Naive thymus-derived CD4-positive, alpha-beta T cell (primary cell): ENCODE data around the gene TM9SF4. TPM values are rescaled to one million over a fixed set of nuclear protein-coding genes. Genes with fewer than 3 reads are reported as not detected.

Experiments used
- ATAC-seq: fragments of 150-1000 bp; cut with Tn5 transposase; 2 replicates; pipeline ENCODE4 v1.10.0; 2021; ENCODE audit warnings: mild to moderate bottlenecking, moderate library complexity
- CTCF ChIA-PET: fragments of 350-600 bp; sonication (Branson Sonifier 250); formaldehyde crosslinking; loops from one replicate; lab custom pipeline; 2021; ENCODE audit warnings: antibody characterized with exemption; lab: Charles Lee
- POLR2A ChIA-PET: fragments of 350-600 bp; sonication (Branson Sonifier 250); formaldehyde crosslinking; loops from one replicate; lab custom pipeline; 2021; ENCODE audit warnings: antibody characterized with exemption, inconsistent platforms; lab: Charles Lee
- DNase-seq, 9 donors: peaks; one replicate each; pipeline versions ENCODE4 v3.0.0 to v3.0.0-alpha.2; 2020 to 2022; ENCODE audit warnings: mixed read lengths in 1 of 9
- H3K27ac ChIP-seq: one replicate; pipeline ENCODE4 v1.7.0; 2013; ENCODE audit warnings: mild to moderate bottlenecking, low read depth, low read length, moderate library complexity
- H3K27me3 ChIP-seq, 2 donors: one replicate each; pipeline ENCODE4 v1.7.0; 2013; ENCODE audit warnings: low read length in 2 of 2, mild to moderate bottlenecking in 2 of 2, moderate library complexity in 2 of 2; ENCODE audit not compliant: control insufficient read depth in 2 of 2, insufficient read depth in 2 of 2
- H3K36me3 ChIP-seq, 3 experiments: 1 replicate in 2 of 3; 2 replicates in 1 of 3; pipeline ENCODE4 v1.7.0; 2013; ENCODE audit warnings: low read length in 3 of 3, mild to moderate bottlenecking in 3 of 3, moderate library complexity in 1 of 3; ENCODE audit not compliant: insufficient read depth in 3 of 3, control insufficient read depth in 2 of 3
- H3K4me1 ChIP-seq, 2 donors: one replicate each; pipeline ENCODE4 v1.7.0; 2013; ENCODE audit warnings: low read length in 2 of 2, mild to moderate bottlenecking in 2 of 2, moderate library complexity in 1 of 2; ENCODE audit not compliant: control insufficient read depth in 2 of 2, insufficient read depth in 2 of 2
- H3K4me3 ChIP-seq: 2 replicates; pipeline ENCODE4 v1.7.0; 2013; ENCODE audit warnings: mild to moderate bottlenecking, low read length
- H3K9me3 ChIP-seq, 3 experiments: 1 replicate in 2 of 3; 2 replicates in 1 of 3; pipeline ENCODE4 v1.7.0; 2013; ENCODE audit warnings: low read length in 3 of 3; ENCODE audit not compliant: control insufficient read depth in 2 of 3
- H3K27ac Mint-ChIP-seq, 9 donors: one replicate each; pipeline ENCODE4 v1.8.0; 2020 to 2022; ENCODE audit warnings: mixed read lengths in 9 of 9, mild to moderate bottlenecking in 8 of 9, moderate library complexity in 5 of 9, inconsistent platforms in 2 of 9
- H3K27me3 Mint-ChIP-seq, 5 donors: one replicate each; pipeline ENCODE4 v1.8.0; 2021 to 2022; ENCODE audit warnings: mixed read lengths in 5 of 5, mild to moderate bottlenecking in 1 of 5
- H3K36me3 Mint-ChIP-seq, 5 donors: one replicate each; pipeline ENCODE4 v1.8.0; 2020 to 2022; ENCODE audit warnings: mixed read lengths in 5 of 5, mild to moderate bottlenecking in 3 of 5, inconsistent platforms in 1 of 5
- H3K4me1 Mint-ChIP-seq, 7 donors: one replicate each; pipeline ENCODE4 v1.8.0; 2020 to 2022; ENCODE audit warnings: mixed read lengths in 7 of 7, mild to moderate bottlenecking in 3 of 7, inconsistent platforms in 1 of 7
- H3K4me3 Mint-ChIP-seq, 10 donors: one replicate each; pipeline ENCODE4 v1.8.0; 2020 to 2022; ENCODE audit warnings: mild to moderate bottlenecking in 10 of 10, mixed read lengths in 10 of 10, moderate library complexity in 6 of 10, inconsistent platforms in 2 of 10
- H3K9me3 Mint-ChIP-seq, 11 donors: one replicate each; pipeline ENCODE4 v1.8.0; 2020 to 2022; ENCODE audit warnings: mixed read lengths in 11 of 11, mild to moderate bottlenecking in 4 of 11, inconsistent platforms in 1 of 11, moderate library complexity in 1 of 11
- intact Hi-C, 2 donors: fragments of 100-400 bp; cut with micrococcal nuclease; formaldehyde crosslinking; loops; one replicate each; pipeline ENCODE4 v1.15.1; 2023
- polyA plus RNA-seq, 2 donors: library from polyadenylated mRNA; unstranded; fragments of 300-500 nt; fragmentation: Illumina TruSeq; gene quantifications; one replicate each; pipeline ENCODE4 v1.2.3, GENCODE V29; 2021
- total RNA-seq, 6 experiments: library from RNA in 5 of 6; stranded (reverse) in 5 of 6; gene quantifications; 1 replicate in 5 of 6; 2 replicates in 1 of 6; pipeline ENCODE4 v1.2.3 and lab custom pipeline; 2021 to 2026

TM9SF4 gene
- total and polyA plus RNA-seq, 7 experiments from 2014 or later = 31.2 to 61.0 (median 41.5) TPM

DNA sequence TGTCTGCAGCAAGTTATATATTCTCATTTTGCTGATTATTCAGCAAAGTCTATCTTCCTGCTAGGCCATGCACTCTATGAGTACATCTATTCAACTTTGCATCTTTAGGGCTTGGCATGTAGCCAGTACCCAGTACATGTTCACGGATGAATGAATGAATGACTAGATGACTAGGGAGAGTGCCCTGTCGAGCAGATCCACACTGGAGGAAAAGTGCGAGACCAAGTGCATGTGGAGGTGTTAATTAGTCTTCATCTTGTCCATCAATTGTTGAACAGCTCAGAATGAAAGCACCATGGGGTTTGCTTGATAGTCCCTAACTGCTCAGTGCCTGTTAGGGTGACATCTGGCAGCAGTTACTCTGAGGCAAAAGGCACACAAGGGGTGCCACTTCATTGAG, 30.4 kb downstream of the TM9SF4 start:
- Mint-ChIP-seq H3K4me3 (no peak overlapping the region), H3K27ac (peak overlapping the region in 2 of 9 donors; percentile 17 to 80), H3K4me1 (peaks cover 0 to 24% (median 0%) of the 10 kb centered on the region in 7 donors), H3K9me3 (peaks cover 0 to 1% (median 0%) of the 10 kb centered on the region in 11 donors), H3K36me3 (peaks cover 19 to 66% (median 38%) of the 10 kb centered on the region in 5 donors), H3K27me3 (no peaks in the 10 kb centered on the region)
- no peaks in the 10 kb centered on the region for H3K27me3 ChIP-seq
- H3K4me1 ChIP-seq = no peaks in the 10 kb centered on the region
- ChIA-PET CTCF (no interaction called here), POLR2A (no interaction called here)
- DNase-seq (no peak), ATAC-seq (no peak)
- H3K4me3 ChIP-seq = no peak overlapping the region
- H3K9me3 ChIP-seq = no peaks in the 10 kb centered on the region
- peaks cover 8 to 95% (median 21%) of the 10 kb centered on the region in 3 experiments for H3K36me3 ChIP-seq
- H3K27ac ChIP-seq = no peak overlapping the region
- intact Hi-C loops = no loop called here

GRCh38 chr20:32140603-32141002, 31.1 kb downstream of the TM9SF4 start:
- no peak for ATAC-seq
- intact Hi-C loops = no loop called here
- ChIA-PET CTCF (no interaction called here), POLR2A (no interaction called here)
- Mint-ChIP-seq H3K4me3 (no peak overlapping the region), H3K27ac (no peak overlapping the region), H3K9me3 (peaks cover 0 to 1% (median 0%) of the 10 kb centered on the region in 11 donors), H3K4me1 (peaks cover 0 to 19% (median 0%) of the 10 kb centered on the region in 7 donors), H3K27me3 (no peaks in the 10 kb centered on the region), H3K36me3 (peaks cover 23 to 69% (median 45%) of the 10 kb centered on the region in 5 donors)
- Histone ChIP-seq H3K36me3 (peaks cover 8 to 98% (median 27%) of the 10 kb centered on the region in 3 experiments), H3K27ac (no peak overlapping the region), H3K27me3 (no peaks in the 10 kb centered on the region), H3K4me3 (no peak overlapping the region), H3K9me3 (no peaks in the 10 kb centered on the region), H3K4me1 (no peaks in the 10 kb centered on the region)
- DNase-seq = no peak

GRCh38 chr20:32141465-32141980, 32.0 kb downstream of the TM9SF4 start:
- ChIA-PET CTCF (no interaction called here), POLR2A (no interaction called here)
- H3K4me1 Mint-ChIP-seq = peaks cover 0 to 19% (median 0%) of the 10 kb centered on the region in 7 donors
- H3K36me3 Mint-ChIP-seq = peaks cover 29 to 78% (median 51%) of the 10 kb centered on the region in 5 donors
- H3K4me3 Mint-ChIP-seq = no peak overlapping the region
- Histone ChIP-seq H3K4me1 (no peaks in the 10 kb centered on the region), H3K36me3 (peaks cover 8 to 98% (median 35%) of the 10 kb centered on the region in 3 experiments), H3K27ac (no peak overlapping the region), H3K27me3 (no peaks in the 10 kb centered on the region), H3K4me3 (no peak overlapping the region), H3K9me3 (no peaks in the 10 kb centered on the region)
- H3K9me3 Mint-ChIP-seq = peaks cover 0 to 1% (median 0%) of the 10 kb centered on the region in 11 donors
- H3K27ac Mint-ChIP-seq = peak overlapping the region in 2 of 9 donors; percentile 47 to 53
- intact Hi-C loops = no loop called here
- no peak for DNase-seq
- no peaks in the 10 kb centered on the region for H3K27me3 Mint-ChIP-seq
- ATAC-seq = no peak

GRCh38 chr20:32142088-32142487, 32.6 kb downstream of the TM9SF4 start:
- Histone ChIP-seq H3K4me3 (no peak overlapping the region), H3K36me3 (peaks cover 8 to 98% (median 36%) of the 10 kb centered on the region in 3 experiments), H3K4me1 (no peaks in the 10 kb centered on the region), H3K27ac (no peak overlapping the region), H3K9me3 (no peaks in the 10 kb centered on the region), H3K27me3 (no peaks in the 10 kb centered on the region)
- H3K27me3 Mint-ChIP-seq = no peaks in the 10 kb centered on the region
- ChIA-PET CTCF (interaction anchor here (0.7 kb wide), 1 partner anchor 291 kb away, joined by 3 read pairs; no protein-coding TSS in a partner anchor), POLR2A (no interaction called here)
- peaks cover 0 to 19% (median 0%) of the 10 kb centered on the region in 7 donors for H3K4me1 Mint-ChIP-seq
- DNase-seq = no peak
- H3K36me3 Mint-ChIP-seq = peaks cover 28 to 83% (median 51%) of the 10 kb centered on the region in 5 donors
- H3K9me3 Mint-ChIP-seq = peaks cover 0 to 1% (median 0%) of the 10 kb centered on the region in 11 donors
- no peak overlapping the region for H3K4me3 Mint-ChIP-seq
- intact Hi-C loops = no loop called here
- ATAC-seq = no peak
- peak overlapping the region in 1 of 9 donors; percentile 31 for H3K27ac Mint-ChIP-seq

- no peak overlapping the region for H3K27ac ChIP-seq
- no peaks in the 10 kb centered on the region for H3K27me3 ChIP-seq
- POLR2A ChIA-PET = no interaction called here
- H3K36me3 Mint-ChIP-seq = peaks cover 23 to 79% (median 46%) of the 10 kb centered on the region in 5 donors
- no peaks in the 10 kb centered on the region for H3K9me3 ChIP-seq
- peaks cover 0 to 1% (median 0%) of the 10 kb centered on the region in 11 donors for H3K9me3 Mint-ChIP-seq
- H3K4me1 ChIP-seq = no peaks in the 10 kb centered on the region
- ATAC-seq = no peak
- no peak overlapping the region for H3K4me3 ChIP-seq
- peaks cover 8 to 90% (median 36%) of the 10 kb centered on the region in 3 experiments for H3K36me3 ChIP-seq
- no peaks in the 10 kb centered on the region for H3K27me3 Mint-ChIP-seq
- no peak overlapping the region for H3K27ac Mint-ChIP-seq
- H3K4me3 Mint-ChIP-seq = no peak overlapping the region
- CTCF ChIA-PET = no interaction called here
- no peak for DNase-seq
- H3K4me1 Mint-ChIP-seq = peaks cover 0 to 13% (median 0%) of the 10 kb centered on the region in 7 donors
- intact Hi-C loops = no loop called here
Observed at GRCh38 chr20:32142991-32143390, 33.5 kb downstream of the TM9SF4 start.

GRCh38 chr20:32144898-32145662, 35.6 kb downstream of the TM9SF4 start:
- ChIA-PET POLR2A (no interaction called here), CTCF (no interaction called here)
- Histone ChIP-seq H3K27me3 (no peaks in the 10 kb centered on the region), H3K4me3 (no peak overlapping the region), H3K36me3 (peaks cover 8 to 84% (median 36%) of the 10 kb centered on the region in 3 experiments), H3K27ac (no peak overlapping the region), H3K4me1 (no peaks in the 10 kb centered on the region), H3K9me3 (no peaks in the 10 kb centered on the region)
- Mint-ChIP-seq H3K9me3 (peaks cover 0 to 1% (median 0%) of the 10 kb centered on the region in 11 donors), H3K36me3 (peaks cover 10 to 78% (median 35%) of the 10 kb centered on the region in 5 donors), H3K4me1 (no peaks in the 10 kb centered on the region), H3K4me3 (no peak overlapping the region), H3K27ac (peak overlapping the region in 3 of 9 donors; percentile 7 to 65 (median 32)), H3K27me3 (no peaks in the 10 kb centered on the region)
- ATAC-seq (no peak), DNase-seq (no peak)
- intact Hi-C loops = no loop called here
